Endothelial cell of umbilical vein (primary cell): ENCODE results near the gene CDH20.

Experiments used
- POLR2AphosphoS5 ChIP-seq: IDR thresholded peaks from 2 replicates; pipeline ENCODE4 v1.6.1; 2012; ENCODE audit warnings: low read depth, mild to moderate bottlenecking, control low read depth, low read length, moderate library complexity; ENCODE audit not compliant: insufficient read depth
- TF ChIP-seq, protein P1 (sequence below), 2 donors: IDR thresholded peaks; 1 replicate in 1 of 2; 2 replicates in 1 of 2; pipeline ENCODE4 v1.5.1; 2011; ENCODE audit warnings: low read length in 2 of 2, mild to moderate bottlenecking in 2 of 2, moderate library complexity in 2 of 2, control low read depth in 1 of 2, inconsistent platforms in 1 of 2, low read depth in 1 of 2; ENCODE audit not compliant: insufficient read depth in 1 of 2; ENCODE audit errors: extremely low read depth in 1 of 2

DNA sequence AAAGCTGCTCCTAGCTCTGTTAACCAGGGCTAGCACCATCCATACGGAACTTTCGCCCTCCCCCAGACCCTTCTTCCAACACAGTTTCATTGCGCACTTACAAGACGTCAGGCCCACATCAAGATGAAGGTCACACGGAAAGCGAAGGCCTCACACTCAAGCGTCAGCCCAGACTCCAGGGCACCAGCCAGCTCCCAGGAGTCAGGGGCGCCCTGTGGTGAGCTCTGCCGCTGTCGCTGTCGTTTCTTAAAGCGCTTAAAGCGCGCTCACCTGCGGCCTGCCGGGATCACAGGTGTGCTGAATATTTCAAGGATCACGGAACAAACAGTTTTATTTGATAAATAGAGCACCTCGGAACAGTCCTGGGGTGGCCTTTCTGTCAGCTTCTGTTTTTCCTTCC, 163.1 kb downstream of the CDH20 start:
- TF ChIP-seq, protein P1, sequence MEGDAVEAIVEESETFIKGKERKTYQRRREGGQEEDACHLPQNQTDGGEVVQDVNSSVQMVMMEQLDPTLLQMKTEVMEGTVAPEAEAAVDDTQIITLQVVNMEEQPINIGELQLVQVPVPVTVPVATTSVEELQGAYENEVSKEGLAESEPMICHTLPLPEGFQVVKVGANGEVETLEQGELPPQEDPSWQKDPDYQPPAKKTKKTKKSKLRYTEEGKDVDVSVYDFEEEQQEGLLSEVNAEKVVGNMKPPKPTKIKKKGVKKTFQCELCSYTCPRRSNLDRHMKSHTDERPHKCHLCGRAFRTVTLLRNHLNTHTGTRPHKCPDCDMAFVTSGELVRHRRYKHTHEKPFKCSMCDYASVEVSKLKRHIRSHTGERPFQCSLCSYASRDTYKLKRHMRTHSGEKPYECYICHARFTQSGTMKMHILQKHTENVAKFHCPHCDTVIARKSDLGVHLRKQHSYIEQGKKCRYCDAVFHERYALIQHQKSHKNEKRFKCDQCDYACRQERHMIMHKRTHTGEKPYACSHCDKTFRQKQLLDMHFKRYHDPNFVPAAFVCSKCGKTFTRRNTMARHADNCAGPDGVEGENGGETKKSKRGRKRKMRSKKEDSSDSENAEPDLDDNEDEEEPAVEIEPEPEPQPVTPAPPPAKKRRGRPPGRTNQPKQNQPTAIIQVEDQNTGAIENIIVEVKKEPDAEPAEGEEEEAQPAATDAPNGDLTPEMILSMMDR (IDR thresholded peaks at IDR 0.05; ENCODE audit: extremely low read depth in 1 of 2, insufficient read depth in 1 of 2, low read depth in 1 of 2, low read length in 2 of 2) = no peak
- no peak for TF ChIP-seq POLR2AphosphoS5
